ENCODE results near the gene ERBB2. TPM values are rescaled to one million over a fixed set of nuclear protein-coding genes. Genes with fewer than 3 reads are reported as not detected.

ERBB2 gene
- total RNA-seq, 1 donor: 44.2 TPM

GRCh38 chr17:39765766-39766165 is 65.9 kb downstream of the ERBB2 start:
- no peak overlapping the region for H2AFZ ChIP-seq (ENCODE audit: low read length)
- no peak overlapping the region for H3K27ac ChIP-seq (ENCODE audit: low read depth, low read length)
- H3K36me3 ChIP-seq (ENCODE audit: insufficient read depth, low read length): no peaks in the 10 kb centered on the region
- no peak for TF ChIP-seq CTCF (IDR thresholded peaks at IDR 0.05; ENCODE audit: extremely low read depth, low read depth, low read length)
- no peak overlapping the region for H3K4me3 ChIP-seq (ENCODE audit: insufficient read depth, low read length)
- no peak for DNase-seq (ENCODE audit: insufficient read length, low spot score, missing footprints)
- H3K79me2 ChIP-seq (ENCODE audit: insufficient read depth, low read length): no peaks in the 10 kb centered on the region
- no peak overlapping the region for H3K4me2 ChIP-seq (ENCODE audit: insufficient read depth, low read length)
- no peaks in the 10 kb centered on the region for H4K20me1 ChIP-seq (ENCODE audit: insufficient read depth, low read length)
- no peaks in the 10 kb centered on the region for H3K4me1 ChIP-seq (ENCODE audit: insufficient read depth, low read length)
- H3K27me3 ChIP-seq (ENCODE audit: insufficient read depth, low read length): peaks cover 37% of the 10 kb centered on the region
- H3K9me3 ChIP-seq (ENCODE audit: low read depth, low read length): peaks cover 2% of the 10 kb centered on the region

GRCh38 chr17:39767147-39767546 is 67.3 kb downstream of the ERBB2 start:
- H2AFZ ChIP-seq (ENCODE audit: low read length): no peak overlapping the region
- no peak for TF ChIP-seq CTCF (IDR thresholded peaks at IDR 0.05; ENCODE audit: extremely low read depth, low read depth, low read length)
- no peak overlapping the region for H3K27ac ChIP-seq (ENCODE audit: low read depth, low read length)
- H3K27me3 ChIP-seq (ENCODE audit: insufficient read depth, low read length): peaks cover 41% of the 10 kb centered on the region
- no peaks in the 10 kb centered on the region for H4K20me1 ChIP-seq (ENCODE audit: insufficient read depth, low read length)
- no peak overlapping the region for H3K4me3 ChIP-seq (ENCODE audit: insufficient read depth, low read length)
- H3K4me1 ChIP-seq (ENCODE audit: insufficient read depth, low read length): no peaks in the 10 kb centered on the region
- no peaks in the 10 kb centered on the region for H3K36me3 ChIP-seq (ENCODE audit: insufficient read depth, low read length)
- no peak overlapping the region for H3K4me2 ChIP-seq (ENCODE audit: insufficient read depth, low read length)
- peaks cover 2% of the 10 kb centered on the region for H3K9me3 ChIP-seq (ENCODE audit: low read depth, low read length)
- H3K79me2 ChIP-seq (ENCODE audit: insufficient read depth, low read length): no peaks in the 10 kb centered on the region
- DNase-seq (ENCODE audit: insufficient read length, low spot score, missing footprints): no peak

DNA sequence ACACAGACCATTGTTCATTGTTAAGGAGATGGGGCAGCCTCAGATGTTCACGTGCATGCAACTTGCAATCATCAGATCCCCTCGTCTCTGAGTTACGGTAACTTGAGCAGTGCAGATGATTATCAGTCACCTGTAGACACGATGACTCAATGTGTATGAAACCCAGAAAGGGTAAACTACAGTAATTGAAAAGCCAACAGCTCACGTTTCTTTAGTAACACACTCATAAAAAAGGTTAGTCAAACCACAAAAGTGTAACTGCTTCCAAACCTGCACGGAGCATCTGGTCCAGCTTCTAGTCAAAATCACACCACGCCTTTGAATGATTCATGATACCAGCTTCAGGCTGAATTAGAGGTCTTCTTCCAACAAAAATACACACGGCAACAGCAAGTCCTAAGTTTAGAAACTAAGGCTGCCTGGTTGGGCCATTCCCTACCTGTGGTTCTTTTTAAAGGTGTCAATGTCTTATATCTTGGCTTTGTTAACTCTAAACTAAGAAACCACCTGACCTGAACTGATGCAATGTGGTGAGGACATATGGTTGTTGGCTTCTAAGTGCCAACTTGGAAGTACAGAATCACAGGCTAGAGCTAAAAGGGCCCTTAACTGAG is 70.2 kb downstream of the ERBB2 start:
- no peaks in the 10 kb centered on the region for H4K20me1 ChIP-seq (ENCODE audit: insufficient read depth, low read length)
- no peak for TF ChIP-seq CTCF (IDR thresholded peaks at IDR 0.05; ENCODE audit: extremely low read depth, low read depth, low read length)
- DNase-seq (ENCODE audit: insufficient read length, low spot score, missing footprints): no peak

DNA sequence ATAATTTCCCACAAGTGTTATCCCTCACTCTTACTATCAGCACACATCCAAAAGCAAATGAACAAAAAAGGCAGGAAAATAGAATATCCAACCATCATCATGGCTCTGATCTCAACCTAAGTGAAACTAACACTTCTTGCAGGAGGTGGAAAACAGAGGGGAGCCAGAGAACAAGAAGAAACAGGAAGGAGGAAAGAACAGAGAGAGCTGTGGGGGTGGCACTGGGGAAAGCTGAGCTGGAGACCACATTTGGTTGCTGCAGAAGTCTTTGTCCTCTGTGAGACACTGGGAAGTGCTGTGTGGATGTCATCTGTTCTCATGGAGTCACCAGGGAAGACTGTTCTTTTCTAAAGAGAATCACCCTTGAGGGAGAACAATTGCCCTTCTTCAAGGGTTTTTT is 72.6 kb downstream of the ERBB2 start:
- Histone ChIP-seq H3K79me2 (ENCODE audit: insufficient read depth, low read length) (no peaks in the 10 kb centered on the region), H3K4me3 (ENCODE audit: insufficient read depth, low read length) (no peak overlapping the region), H3K27ac (ENCODE audit: low read depth, low read length) (no peak overlapping the region), H4K20me1 (ENCODE audit: insufficient read depth, low read length) (no peaks in the 10 kb centered on the region), H3K4me1 (ENCODE audit: insufficient read depth, low read length) (no peaks in the 10 kb centered on the region), H3K4me2 (ENCODE audit: insufficient read depth, low read length) (no peak overlapping the region), H3K36me3 (ENCODE audit: insufficient read depth, low read length) (no peaks in the 10 kb centered on the region), H2AFZ (ENCODE audit: low read length) (no peak overlapping the region), H3K9me3 (ENCODE audit: low read depth, low read length) (no peaks in the 10 kb centered on the region), H3K27me3 (ENCODE audit: insufficient read depth, low read length) (peaks cover 63% of the 10 kb centered on the region)
- no peak for TF ChIP-seq CTCF (IDR thresholded peaks at IDR 0.05; ENCODE audit: extremely low read depth, low read depth, low read length)
- DNase-seq (ENCODE audit: insufficient read length, low spot score, missing footprints): no peak

More for the DNA sequence above, 70.2 kb downstream of the ERBB2 start:
- H3K4me3 ChIP-seq (ENCODE audit: insufficient read depth, low read length): no peak overlapping the region
- no peak overlapping the region for H2AFZ ChIP-seq (ENCODE audit: low read length)
- H3K27me3 ChIP-seq (ENCODE audit: insufficient read depth, low read length): peaks cover 56% of the 10 kb centered on the region
- no peaks in the 10 kb centered on the region for H3K36me3 ChIP-seq (ENCODE audit: insufficient read depth, low read length)
- H3K4me2 ChIP-seq (ENCODE audit: insufficient read depth, low read length): no peak overlapping the region
- H3K27ac ChIP-seq (ENCODE audit: low read depth, low read length): no peak overlapping the region
- H3K79me2 ChIP-seq (ENCODE audit: insufficient read depth, low read length): no peaks in the 10 kb centered on the region
- no peaks in the 10 kb centered on the region for H3K4me1 ChIP-seq (ENCODE audit: insufficient read depth, low read length)
- peaks cover 2% of the 10 kb centered on the region for H3K9me3 ChIP-seq (ENCODE audit: low read depth, low read length)

All from osteoblast (primary cell).